SIG-M5 treated with dmso at 0.1 percent for 504 hours (cell line): Measurements from ENCODE around the gene OCEL1.
"Not testable (repeated sequence)": the region's sequence is repeated elsewhere in the genome, so short reads cannot be mapped to it uniquely, and the experiment has no call there.

ENCODE experiments used
- DNase-seq: peaks from one replicate; lab custom pipeline; 2025; ENCODE audit not compliant: unreplicated experiment; lab: John Stamatoyannopoulos, UW

Gene OCEL1

GRCh38 chr19:17226002-17226933, at the start of gene OCEL1:
Gene OCEL1 (plus strand): TSS chr19:17226226. CDS start chr19:17226248, 22 bp downstream.
- DNase-seq = peak; percentile 94

GRCh38 chr19:17178291-17178690, 47.7 kb upstream of the OCEL1 start:
- no peak for DNase-seq

DNA sequence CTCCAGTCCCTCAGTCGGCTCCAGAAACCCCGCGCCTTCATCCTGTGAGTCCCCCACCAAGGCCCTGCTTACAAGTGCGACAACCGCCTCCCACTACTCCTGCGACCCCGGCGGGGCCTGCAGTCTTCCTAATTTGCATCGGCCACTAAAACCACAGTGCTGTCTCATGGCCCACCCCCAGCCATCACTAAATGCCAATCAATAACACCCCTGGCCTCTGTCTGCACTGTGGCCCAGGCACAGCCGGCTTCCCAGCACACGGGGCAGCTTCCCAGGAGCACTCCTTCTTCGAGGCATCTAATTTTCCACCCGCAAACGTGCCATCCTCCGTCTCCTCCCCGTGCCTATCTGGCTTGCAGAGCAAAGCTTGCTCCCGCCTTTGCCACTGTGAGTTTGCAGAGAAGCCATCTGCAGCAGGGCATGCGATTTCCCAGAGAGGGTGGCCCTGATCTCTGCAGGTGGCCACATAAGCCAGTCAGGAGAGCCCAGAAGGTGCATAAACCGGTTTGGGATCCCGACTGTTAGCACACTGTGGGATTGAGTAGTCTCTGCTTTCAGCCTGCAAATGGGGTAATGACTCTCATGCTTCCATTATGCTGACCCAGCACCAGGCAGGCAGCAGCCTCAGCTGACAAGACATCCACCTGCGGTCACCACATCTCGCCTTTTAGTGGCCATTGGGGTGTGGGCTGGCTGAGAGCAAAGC, 44.9 kb upstream of the OCEL1 start:
- no peak for DNase-seq

DNA sequence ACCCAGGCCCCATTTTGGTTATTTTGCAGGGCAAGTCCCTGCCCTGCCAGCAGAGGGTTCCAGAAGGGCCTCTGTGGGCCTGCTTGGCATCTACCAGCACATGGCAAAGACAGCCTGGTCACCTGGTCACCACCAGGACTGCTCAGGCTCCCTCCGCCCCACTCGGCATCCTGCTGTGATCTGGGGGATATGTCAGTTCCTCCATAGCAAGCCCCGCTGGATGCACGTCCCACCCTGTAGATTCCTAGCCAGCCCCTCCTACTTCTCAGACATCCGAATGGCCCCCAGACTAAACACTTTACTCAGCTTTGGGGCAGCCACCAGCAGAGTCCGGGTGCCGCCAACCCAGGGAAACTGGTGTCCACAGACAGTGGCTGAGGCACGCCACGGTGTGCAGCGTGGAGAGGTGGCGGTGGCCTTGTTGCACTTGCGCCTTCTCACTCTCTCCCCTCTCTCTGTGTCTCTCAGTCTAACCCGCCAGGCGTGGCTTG, 42.7 kb upstream of the OCEL1 start:
- no peak for DNase-seq

DNA sequence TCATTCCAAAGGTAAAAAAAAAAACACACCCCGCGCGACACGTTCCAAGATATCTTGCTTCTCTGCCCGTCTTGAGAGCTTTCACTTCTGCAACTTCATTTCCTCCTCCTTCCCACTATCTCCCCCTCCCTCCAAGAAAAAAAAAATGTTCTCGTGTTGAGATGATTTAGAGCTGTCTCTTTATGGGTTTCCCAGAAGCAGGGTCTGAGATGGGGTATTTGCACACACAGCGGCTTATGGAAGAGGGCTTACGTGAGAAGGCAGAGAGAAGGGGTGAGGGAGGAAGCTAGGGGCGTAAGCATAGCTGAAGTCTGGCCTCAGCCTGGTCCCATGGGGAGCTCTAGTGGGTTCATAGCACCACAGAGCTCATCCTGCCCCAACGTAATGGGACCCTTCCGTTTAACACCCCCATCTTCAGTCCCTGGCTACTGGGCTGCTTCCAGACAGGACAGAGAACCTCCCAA, 42.1 kb upstream of the OCEL1 start:
- peak; percentile 38 for DNase-seq

GRCh38 chr19:17184371-17184841, 41.6 kb upstream of the OCEL1 start:
- no peak for DNase-seq

GRCh38 chr19:17185590-17185989, 40.4 kb upstream of the OCEL1 start:
- no peak for DNase-seq

DNA sequence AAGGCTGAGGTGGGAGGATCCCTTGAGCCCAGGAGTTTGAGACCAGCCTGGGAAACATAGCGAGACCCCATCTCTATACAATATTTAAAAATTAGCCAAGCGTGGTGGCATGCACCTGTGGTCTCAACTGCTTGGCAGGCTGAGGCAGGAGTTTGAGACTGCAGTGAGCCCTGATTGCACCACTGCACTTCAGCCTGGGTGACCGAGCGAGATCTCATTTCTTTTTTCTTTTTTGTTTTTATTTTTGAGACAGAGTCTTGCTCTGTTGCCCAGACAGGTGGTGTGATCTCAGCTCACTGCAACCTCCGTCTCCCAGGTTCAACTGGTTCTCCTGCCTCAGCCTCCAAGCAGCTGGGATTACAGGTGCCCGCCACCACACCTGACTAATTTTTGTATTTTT, 34.3 kb upstream of the OCEL1 start:
- not testable (repeated sequence) for DNase-seq

DNA sequence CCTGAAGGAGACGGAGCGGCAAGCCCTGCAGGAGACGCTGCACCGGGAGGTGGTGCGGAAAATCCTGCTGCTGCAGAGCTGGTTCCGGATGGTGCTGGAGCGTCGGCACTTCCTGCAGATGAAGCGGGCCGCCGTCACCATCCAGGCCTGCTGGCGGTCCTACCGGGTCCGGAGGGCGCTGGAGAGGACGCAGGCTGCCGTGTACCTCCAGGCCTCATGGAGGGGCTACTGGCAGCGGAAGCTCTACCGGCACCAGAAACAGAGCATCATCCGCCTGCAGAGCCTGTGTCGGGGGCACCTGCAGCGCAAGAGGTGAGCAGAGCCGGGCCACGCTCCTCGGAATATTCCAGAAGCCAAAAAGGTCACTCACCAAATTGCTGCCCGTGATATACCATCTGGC, 33.3 kb upstream of the OCEL1 start:
- DNase-seq = no peak

- no peak for DNase-seq
Measured at GRCh38 chr19:17194608-17195007, 31.4 kb upstream of the OCEL1 start.

DNA sequence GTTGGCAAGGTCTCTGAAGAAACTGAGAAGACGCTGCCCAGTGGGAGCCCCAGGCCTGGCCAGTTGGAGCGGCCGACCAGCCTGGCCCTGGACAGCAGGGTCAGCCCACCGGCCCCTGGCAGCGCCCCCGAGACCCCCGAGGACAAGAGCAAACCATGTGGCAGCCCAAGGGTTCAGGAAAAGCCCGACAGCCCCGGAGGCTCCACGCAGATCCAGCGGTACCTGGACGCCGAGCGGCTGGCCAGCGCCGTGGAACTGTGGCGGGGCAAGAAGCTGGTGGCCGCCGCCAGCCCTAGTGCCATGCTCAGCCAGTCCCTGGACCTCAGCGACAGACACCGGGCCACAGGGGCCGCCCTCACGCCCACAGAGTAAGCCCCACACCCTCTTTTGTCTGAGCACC, 30.9 kb upstream of the OCEL1 start:
- DNase-seq = no peak

- DNase-seq = no peak
Measured at GRCh38 chr19:17196610-17197009, 29.4 kb upstream of the OCEL1 start.

DNA sequence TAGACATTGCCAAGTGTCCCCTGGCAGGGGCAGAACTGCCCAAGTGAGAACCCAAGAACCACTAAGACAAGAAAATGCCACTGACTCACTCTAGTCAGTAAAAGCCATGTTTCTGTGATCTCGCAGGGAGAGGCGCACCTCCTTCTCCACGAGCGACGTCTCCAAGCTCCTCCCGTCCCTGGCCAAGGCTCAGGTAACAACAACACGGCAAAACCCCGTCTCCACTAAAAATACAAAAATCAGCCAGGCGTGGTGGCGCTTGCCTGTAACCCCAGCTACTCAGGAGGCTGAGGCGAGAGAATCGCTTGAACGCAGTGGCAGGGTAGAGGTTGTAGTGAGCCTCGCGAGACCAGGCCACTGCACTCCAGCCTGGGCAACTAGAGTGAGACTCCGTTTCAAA, 28.4 kb upstream of the OCEL1 start:
- no peak for DNase-seq

DNA sequence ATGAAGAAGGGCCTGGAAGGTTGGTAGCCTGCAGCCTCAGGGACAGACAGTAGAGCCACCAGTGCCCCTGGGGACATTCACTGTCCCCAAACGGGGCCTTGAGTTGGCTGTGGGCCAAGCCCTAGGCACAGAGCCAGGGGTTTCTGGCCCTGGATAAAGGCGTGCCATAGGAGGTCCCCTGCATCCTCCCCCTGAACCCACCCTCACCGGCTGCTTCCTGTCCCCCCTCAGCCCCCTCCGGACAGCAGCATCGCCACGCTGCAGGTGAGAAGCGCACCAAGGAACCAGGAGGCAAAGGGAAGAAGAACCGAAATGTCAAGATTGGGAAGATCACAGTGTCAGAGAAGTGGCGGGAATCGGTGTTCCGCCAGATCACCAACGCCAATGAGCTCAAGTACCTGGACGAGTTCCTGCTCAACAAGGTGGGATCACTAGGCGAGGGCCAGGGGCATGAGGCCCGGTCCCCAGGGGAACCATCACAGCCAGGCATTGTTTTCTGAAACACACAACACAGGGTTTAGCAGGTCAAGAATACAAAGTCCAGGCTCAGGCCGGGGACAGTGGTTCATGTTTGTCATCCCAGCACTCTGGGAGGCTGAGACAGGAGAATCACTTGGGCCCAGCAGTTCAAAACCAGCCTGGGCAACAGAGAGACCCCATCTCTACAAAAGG, 25.5 kb upstream of the OCEL1 start:
- DNase-seq = no peak

GRCh38 chr19:17202249-17202648, 23.8 kb upstream of the OCEL1 start:
- DNase-seq = no peak

- no peak for DNase-seq
Measured at GRCh38 chr19:17202713-17203112, 23.3 kb upstream of the OCEL1 start.

DNA sequence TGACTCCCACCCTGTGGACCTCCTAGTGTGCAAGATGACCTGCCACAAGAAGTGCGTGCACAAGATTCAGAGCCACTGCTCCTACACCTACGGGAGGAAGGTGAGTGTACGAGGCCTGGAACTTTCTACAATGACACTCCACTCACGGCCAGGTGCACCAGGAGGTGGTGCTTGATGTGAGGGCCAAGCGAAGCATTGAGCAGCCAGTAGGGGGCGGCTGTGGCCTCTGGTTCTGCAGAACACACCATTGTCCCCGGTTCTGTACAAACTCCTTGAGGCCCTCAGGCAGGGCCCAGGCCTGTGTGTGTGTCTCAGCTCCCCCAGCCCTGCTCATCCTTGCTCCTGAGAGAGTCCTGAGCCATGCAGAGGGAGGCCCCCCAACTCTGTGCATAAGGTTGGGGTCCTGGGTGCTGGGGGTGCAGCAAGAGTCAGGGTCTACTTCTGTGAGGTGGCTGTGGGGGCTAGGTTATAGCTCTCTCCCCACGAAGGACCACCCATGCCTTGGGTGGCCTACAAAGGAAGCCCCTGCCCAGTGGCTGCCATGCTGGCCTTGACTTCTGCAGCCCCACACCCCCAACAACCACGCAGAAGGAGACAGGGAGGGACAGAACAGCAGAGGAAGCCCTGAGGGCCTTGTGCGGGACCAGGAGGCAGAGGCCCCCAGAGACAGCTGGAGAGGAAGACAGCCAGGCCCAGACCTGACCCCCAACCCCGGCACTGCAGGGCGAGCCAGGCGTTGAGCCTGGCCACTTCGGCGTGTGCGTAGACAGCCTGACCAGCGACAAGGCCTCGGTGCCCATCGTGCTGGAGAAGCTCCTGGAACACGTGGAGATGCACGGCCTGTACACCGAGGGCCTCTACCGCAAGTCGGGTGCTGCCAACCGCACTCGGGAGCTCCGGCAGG, 20.5 kb upstream of the OCEL1 start:
- DNase-seq = peak; percentile 29

DNA sequence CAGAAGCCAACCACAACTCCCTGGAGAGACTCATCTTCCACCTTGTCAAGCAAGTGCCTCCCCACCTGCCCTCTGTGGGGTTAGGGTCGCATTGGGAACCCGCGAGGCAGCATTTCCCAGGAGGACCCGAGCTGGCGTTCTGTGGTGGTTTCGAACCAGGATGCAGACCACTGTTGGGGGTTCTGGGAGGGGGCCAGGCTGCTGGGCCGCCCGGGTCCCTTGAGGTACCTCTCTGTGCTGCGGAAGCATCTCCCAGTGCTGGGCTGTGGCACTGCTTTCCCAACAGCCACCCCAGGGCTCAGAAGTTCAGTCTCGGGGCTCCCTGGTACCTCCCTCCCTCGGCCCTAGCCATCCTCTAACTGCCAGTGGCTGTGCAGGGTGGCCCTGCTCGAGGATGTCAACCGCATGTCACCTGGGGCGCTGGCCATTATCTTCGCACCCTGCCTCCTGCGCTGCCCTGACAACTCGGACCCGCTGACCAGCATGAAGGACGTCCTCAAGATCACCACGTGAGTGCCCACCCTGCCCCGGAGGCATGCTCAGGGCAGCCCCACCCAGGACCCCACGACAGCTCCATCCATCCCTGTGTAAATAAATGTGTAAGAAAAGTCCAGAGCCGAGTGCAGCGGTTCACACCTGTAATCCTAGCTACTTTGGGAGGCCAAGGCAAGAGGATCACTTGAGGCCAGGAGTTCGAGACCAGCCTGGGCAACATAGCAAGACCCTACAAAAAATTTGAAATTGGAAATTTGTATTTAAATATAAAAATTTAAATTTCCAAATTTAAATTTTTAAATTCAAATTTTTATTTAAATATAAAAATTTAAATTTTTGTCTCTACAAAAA, 19.1 kb upstream of the OCEL1 start:
- DNase-seq = no peak
